HG03060 (cell line): Measurements from ENCODE around the gene STK4.
"Not testable (repeated sequence)": the region's sequence is repeated elsewhere in the genome, so short reads cannot be mapped to it uniquely, and the experiment has no call there.

Experiments
- ATAC-seq: cut with Tn5 transposase; IDR thresholded peaks from one replicate; pipeline ENCODE4 v1.9.1; 2021; ENCODE audit warnings: low read depth, moderate number of reproducible peaks; ENCODE audit not compliant: unreplicated experiment

Gene STK4

GRCh38 chr20:45020236-45020886 is 54.0 kb downstream of the STK4 start:
- ATAC-seq = no peak

- no peak for ATAC-seq
Measured at GRCh38 chr20:45021631-45022030, 55.3 kb downstream of the STK4 start.

GRCh38 chr20:45023140-45023539 is 56.8 kb downstream of the STK4 start:
- ATAC-seq = not testable (repeated sequence)

- no peak for ATAC-seq
Measured at GRCh38 chr20:45028424-45029136, 62.3 kb downstream of the STK4 start.

GRCh38 chr20:45029884-45030283 is 63.6 kb downstream of the STK4 start:
- no peak for ATAC-seq

- no peak for ATAC-seq
Measured at GRCh38 chr20:45032276-45032675, 66.0 kb downstream of the STK4 start.

- no peak for ATAC-seq
Measured at GRCh38 chr20:45032781-45033180, 66.5 kb downstream of the STK4 start.

- ATAC-seq = no peak
Measured at GRCh38 chr20:45034436-45034835, 68.1 kb downstream of the STK4 start.

- no peak for ATAC-seq
Measured at GRCh38 chr20:45036044-45036755, 69.9 kb downstream of the STK4 start.

GRCh38 chr20:45037050-45037449 is 70.7 kb downstream of the STK4 start:
- no peak for ATAC-seq

GRCh38 chr20:45037635-45038034 is 71.3 kb downstream of the STK4 start:
- no peak for ATAC-seq

GRCh38 chr20:45038745-45039474 is 72.6 kb downstream of the STK4 start:
- ATAC-seq = no peak

- ATAC-seq = no peak
Measured at GRCh38 chr20:45039475-45039820, 73.1 kb downstream of the STK4 start.

- no peak for ATAC-seq
Measured at GRCh38 chr20:45041464-45042337, 75.4 kb downstream of the STK4 start.

GRCh38 chr20:45042978-45043377 is 76.7 kb downstream of the STK4 start:
- no peak for ATAC-seq

- ATAC-seq = no peak
Measured at GRCh38 chr20:45044084-45044573, 77.8 kb downstream of the STK4 start.

GRCh38 chr20:45044601-45045000 is 78.3 kb downstream of the STK4 start:
- ATAC-seq = no peak

- ATAC-seq = no peak
Measured at GRCh38 chr20:45047581-45048119, 81.3 kb downstream of the STK4 start.

GRCh38 chr20:45049438-45049837 is 83.1 kb downstream of the STK4 start:
- ATAC-seq = no peak
